NCI-H2227 (cell line): Measurements from ENCODE around the gene RNF39.

Source experiments
- DNase-seq: peaks from one replicate; lab custom pipeline; 2025; ENCODE audit not compliant: unreplicated experiment; lab: John Stamatoyannopoulos, UW

The RNF39 gene

DNA sequence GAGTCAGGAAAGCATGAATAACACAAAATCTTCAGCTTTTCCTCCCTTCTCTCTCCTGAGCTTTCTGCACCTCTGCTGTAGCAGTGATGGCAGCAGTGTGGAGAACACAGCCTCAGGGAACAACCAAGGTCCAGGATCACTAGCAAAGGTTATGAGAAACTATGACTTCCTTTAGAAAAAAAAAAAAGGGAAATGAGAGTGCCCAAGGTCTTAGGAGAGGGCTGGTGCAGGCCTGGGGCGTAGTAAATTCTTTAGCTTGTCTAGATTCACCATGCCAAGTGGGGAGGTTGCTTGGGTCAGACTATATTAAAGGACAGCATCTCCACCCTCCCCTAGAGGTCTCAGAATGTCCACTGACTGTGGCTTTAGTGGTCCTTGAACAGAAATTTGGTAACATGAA lies 54.9 kb downstream of the RNF39 start:
- no peak for DNase-seq
